ENCODE measurements around the gene RPP14.
"Not testable (repeated sequence)": the region's sequence is repeated elsewhere in the genome, so short reads cannot be mapped to it uniquely, and the experiment has no call there.

RPP14 gene

GRCh38 chr3:58305882-58306711, at the start of gene RPP14, which contains the start of gene HTD2:
Gene RPP14, plus strand, starts transcription at chr3:58306245. Its CDS starts 4,085 bp downstream, at chr3:58310330.
Gene HTD2, plus strand, starts transcription at chr3:58306520. Its CDS starts 11,094 bp downstream, at chr3:58317614.
- H3K4me1 ChIP-seq, result peaks cover 21% of the 10 kb centered on the region
- H3K27me3 ChIP-seq, result no peaks in the 10 kb centered on the region
- H3K9ac ChIP-seq, result peak within 1 kb of the TSS; percentile 94
- peaks cover 32% of the 10 kb centered on the region for H3K36me3 ChIP-seq
- H3K4me2 ChIP-seq, result peak within 1 kb of the TSS; percentile 91
- no peak for TF ChIP-seq Cebpa-rat (IDR thresholded peaks at IDR 0.05)
- H4K20me1 ChIP-seq, result peaks cover 40% of the 10 kb centered on the region
- H3K4me3 ChIP-seq, result peak within 1 kb of the TSS; percentile 84
- H3K27ac ChIP-seq, result peak within 1 kb of the TSS; percentile 97
- H3K9me3 ChIP-seq, result peaks cover 9% of the 10 kb centered on the region

GRCh38 chr3:58256511-58256910, 49.5 kb upstream of the RPP14 start:
- no peaks in the 10 kb centered on the region for H4K20me1 ChIP-seq
- no peak overlapping the region for H3K9ac ChIP-seq
- no peak overlapping the region for H3K4me2 ChIP-seq
- H3K4me3 ChIP-seq, result no peak overlapping the region
- no peak overlapping the region for H3K27ac ChIP-seq
- H3K4me1 ChIP-seq, result no peaks in the 10 kb centered on the region
- H3K27me3 ChIP-seq, result no peaks in the 10 kb centered on the region
- H3K9me3 ChIP-seq, result no peaks in the 10 kb centered on the region
- H3K36me3 ChIP-seq, result peaks cover 30% of the 10 kb centered on the region
- no peak for TF ChIP-seq Cebpa-rat (IDR thresholded peaks at IDR 0.05)

GRCh38 chr3:58258392-58259055, 47.5 kb upstream of the RPP14 start:
- Histone ChIP-seq H3K9ac (no peak overlapping the region), H4K20me1 (no peaks in the 10 kb centered on the region), H3K27ac (no peak overlapping the region), H3K27me3 (no peaks in the 10 kb centered on the region), H3K4me3 (no peak overlapping the region), H3K36me3 (peaks cover 30% of the 10 kb centered on the region), H3K4me2 (no peak overlapping the region), H3K9me3 (no peaks in the 10 kb centered on the region), H3K4me1 (no peaks in the 10 kb centered on the region)
- no peak for TF ChIP-seq Cebpa-rat (IDR thresholded peaks at IDR 0.05)

- H3K9ac ChIP-seq, result no peak overlapping the region
- H3K36me3 ChIP-seq, result peaks cover 30% of the 10 kb centered on the region
- H4K20me1 ChIP-seq, result no peaks in the 10 kb centered on the region
- TF ChIP-seq Cebpa-rat (IDR thresholded peaks at IDR 0.05), result no peak
- no peaks in the 10 kb centered on the region for H3K27me3 ChIP-seq
- no peak overlapping the region for H3K4me3 ChIP-seq
- H3K4me2 ChIP-seq, result no peak overlapping the region
- no peaks in the 10 kb centered on the region for H3K9me3 ChIP-seq
- H3K27ac ChIP-seq, result no peak overlapping the region
- H3K4me1 ChIP-seq, result no peaks in the 10 kb centered on the region
These were observed 45.7 kb upstream of the RPP14 start for GRCh38 chr3:58260261-58260731.

GRCh38 chr3:58260733-58261132, 45.3 kb upstream of the RPP14 start:
- H3K27me3 ChIP-seq, result no peaks in the 10 kb centered on the region
- no peak for TF ChIP-seq Cebpa-rat (IDR thresholded peaks at IDR 0.05)
- H3K4me2 ChIP-seq, result no peak overlapping the region
- no peak overlapping the region for H3K9ac ChIP-seq
- no peaks in the 10 kb centered on the region for H3K4me1 ChIP-seq
- peaks cover 30% of the 10 kb centered on the region for H3K36me3 ChIP-seq
- no peaks in the 10 kb centered on the region for H4K20me1 ChIP-seq
- no peaks in the 10 kb centered on the region for H3K9me3 ChIP-seq
- no peak overlapping the region for H3K27ac ChIP-seq
- no peak overlapping the region for H3K4me3 ChIP-seq

GRCh38 chr3:58261954-58262666, 43.9 kb upstream of the RPP14 start:
- no peaks in the 10 kb centered on the region for H4K20me1 ChIP-seq
- H3K4me1 ChIP-seq, result no peaks in the 10 kb centered on the region
- peaks cover 23% of the 10 kb centered on the region for H3K36me3 ChIP-seq
- no peak overlapping the region for H3K9ac ChIP-seq
- H3K4me3 ChIP-seq, result no peak overlapping the region
- no peak overlapping the region for H3K4me2 ChIP-seq
- H3K27ac ChIP-seq, result no peak overlapping the region
- no peak for TF ChIP-seq Cebpa-rat (IDR thresholded peaks at IDR 0.05)
- no peaks in the 10 kb centered on the region for H3K27me3 ChIP-seq
- H3K9me3 ChIP-seq, result no peaks in the 10 kb centered on the region

- Histone ChIP-seq H3K4me1 (no peaks in the 10 kb centered on the region), H3K27ac (no peak overlapping the region), H3K36me3 (peaks cover 18% of the 10 kb centered on the region), H3K9me3 (no peaks in the 10 kb centered on the region), H4K20me1 (no peaks in the 10 kb centered on the region), H3K4me3 (no peak overlapping the region), H3K27me3 (no peaks in the 10 kb centered on the region), H3K4me2 (no peak overlapping the region), H3K9ac (no peak overlapping the region)
- no peak for TF ChIP-seq Cebpa-rat (IDR thresholded peaks at IDR 0.05)
These were observed 39.5 kb upstream of the RPP14 start for GRCh38 chr3:58266577-58266976.

GRCh38 chr3:58267543-58267942, 38.5 kb upstream of the RPP14 start:
- H3K9ac ChIP-seq, H3K4me3 ChIP-seq, H4K20me1 ChIP-seq, H3K27ac ChIP-seq, H3K4me1 ChIP-seq, H3K9me3 ChIP-seq, H3K27me3 ChIP-seq, H3K4me2 ChIP-seq: not testable (repeated sequence)
- H3K36me3 ChIP-seq, result peaks cover 18% of the 10 kb centered on the region

- H3K27me3 ChIP-seq, result no peaks in the 10 kb centered on the region
- H4K20me1 ChIP-seq, result no peaks in the 10 kb centered on the region
- H3K9ac ChIP-seq, result no peak overlapping the region
- no peaks in the 10 kb centered on the region for H3K4me1 ChIP-seq
- no peak overlapping the region for H3K4me3 ChIP-seq
- H3K4me2 ChIP-seq, result no peak overlapping the region
- TF ChIP-seq Cebpa-rat (IDR thresholded peaks at IDR 0.05), result no peak
- peaks cover 29% of the 10 kb centered on the region for H3K36me3 ChIP-seq
- no peak overlapping the region for H3K27ac ChIP-seq
- H3K9me3 ChIP-seq, result no peaks in the 10 kb centered on the region; the same call in 1 of the 2 replicates
These were observed 36.7 kb upstream of the RPP14 start for GRCh38 chr3:58269356-58269755.

Data from BLaER1 (cell line).